H1 (cell line): ENCODE data around the gene PIK3R1. TPM values are rescaled to one million over a fixed set of nuclear protein-coding genes. Genes with fewer than 3 reads are reported as not detected.

Experiments
- CTCF ChIA-PET: fragments of 300-600 bp; sonication (Branson Sonifier 250); formaldehyde crosslinking; loops from one replicate; lab custom pipeline; 2021; ENCODE audit not compliant: partially characterized antibody; lab: Charles Lee
- POLR2A ChIA-PET: fragments of 300-600 bp; sonication (Branson Sonifier 250); formaldehyde crosslinking; loops from one replicate; lab custom pipeline; 2021; ENCODE audit warnings: inconsistent platforms; ENCODE audit not compliant: partially characterized antibody; lab: Charles Lee
- DNase-seq, 2 experiments: peaks; one replicate each; pipeline versions ENCODE4 v3.0.0 to v3.0.0-alpha.2; 2010 to 2022; ENCODE audit warnings: low spot score in 2 of 2, low read depth in 1 of 2, mixed read lengths in 1 of 2
- FAIRE-seq: peaks from 2 replicates; lab custom pipeline; 2011; peaks lifted over from hg19 to GRCh38; lab: Jason Lieb, UNC
- H2AFZ ChIP-seq: 2 replicates; pipeline ENCODE4 v1.8.1; 2012; ENCODE audit warnings: low read length, inconsistent platforms
- H2AK5ac ChIP-seq: 2 replicates; pipeline ENCODE4 v1.6.1; 2013; ENCODE audit warnings: low read depth, low read length
- H2BK120ac ChIP-seq: replicated peaks from 2 replicates; pipeline ENCODE3; 2013; ENCODE audit warnings: low read depth, low read length, inconsistent platforms
- H2BK12ac ChIP-seq: 2 replicates; pipeline ENCODE4 v1.6.1; 2013; ENCODE audit warnings: low read depth, low read length
- H2BK15ac ChIP-seq: 2 replicates; pipeline ENCODE4 v1.6.1; 2013; ENCODE audit warnings: low read length
- H2BK20ac ChIP-seq: 2 replicates; pipeline ENCODE4 v1.6.1; 2013; ENCODE audit warnings: low read length
- H2BK5ac ChIP-seq: 2 replicates; pipeline ENCODE4 v1.6.1; 2013; ENCODE audit warnings: low read depth, low read length
- H3K14ac ChIP-seq: 2 replicates; pipeline ENCODE4 v1.6.1; 2013; ENCODE audit warnings: inconsistent platforms; ENCODE audit not compliant: insufficient read length
- H3K18ac ChIP-seq: 2 replicates; pipeline ENCODE4 v1.6.1; 2013; ENCODE audit warnings: low read length; ENCODE audit errors: extremely low read depth
- H3K23ac ChIP-seq: 2 replicates; pipeline ENCODE4 v1.6.1; 2013; ENCODE audit warnings: inconsistent platforms; ENCODE audit not compliant: insufficient read length
- H3K23me2 ChIP-seq: 2 replicates; pipeline ENCODE4 v1.6.1; 2013; ENCODE audit warnings: low read depth, low read length
- H3K27ac ChIP-seq: 2 replicates; pipeline ENCODE4 v1.6.1; 2011; ENCODE audit warnings: low read depth, low read length, inconsistent platforms
- H3K27me3 ChIP-seq, 4 experiments: replicated peaks in 1 of 4; 1 replicate in 1 of 4; 2 replicates in 3 of 4; pipeline versions ENCODE4 v1.6.1 to v1.8.1; 2011 to 2013; ENCODE audit warnings: low read length in 3 of 4, mild to moderate bottlenecking in 3 of 4, inconsistent platforms in 2 of 4, mixed read lengths in 2 of 4, moderate library complexity in 1 of 4; ENCODE audit not compliant: control insufficient read depth in 3 of 4, insufficient read depth in 3 of 4; ENCODE audit errors: extremely low read depth in 1 of 4
- H3K36me3 ChIP-seq, 4 experiments: 2 replicates each; pipeline versions ENCODE4 v1.6.1 to v1.8.1; 2011 to 2013; ENCODE audit warnings: mild to moderate bottlenecking in 4 of 4, low read length in 3 of 4, moderate library complexity in 2 of 4, control low read depth in 1 of 4, inconsistent platforms in 1 of 4; ENCODE audit not compliant: insufficient read depth in 4 of 4, control insufficient read depth in 2 of 4
- H3K4ac ChIP-seq: replicated peaks from 2 replicates; pipeline ENCODE3; 2013; ENCODE audit warnings: low read length, low read depth, mixed read lengths, inconsistent platforms; ENCODE audit not compliant: insufficient read length
- H3K4me1 ChIP-seq, 4 experiments: replicated peaks in 1 of 4; 1 replicate in 1 of 4; 2 replicates in 3 of 4; pipeline versions ENCODE4 v1.6.1 to v1.8.1; 2011 to 2013; ENCODE audit warnings: low read length in 3 of 4, inconsistent platforms in 2 of 4, mixed read lengths in 1 of 4; ENCODE audit not compliant: insufficient read depth in 4 of 4, control insufficient read depth in 3 of 4
- H3K4me2 ChIP-seq, 2 experiments: 2 replicates each; pipeline versions ENCODE4 v1.6.1 to v1.8.1; 2011 to 2013; ENCODE audit warnings: low read depth in 2 of 2, low read length in 2 of 2, control low read depth in 1 of 2, inconsistent platforms in 1 of 2, mild to moderate bottlenecking in 1 of 2; ENCODE audit not compliant: insufficient read depth in 1 of 2
- H3K4me3 ChIP-seq, 4 experiments: fragments of 200-600, 300-600 bp in 1 of 4; sonication (generic), shearing (Covaris generic), sonication (Bioruptor Twin) in 1 of 4; 2 replicates each; pipeline versions ENCODE4 v1.5.1 to v1.8.1; 2011 to 2016; ENCODE audit warnings: low read length in 4 of 4, low read depth in 3 of 4, control low read depth in 2 of 4, inconsistent platforms in 2 of 4, mild to moderate bottlenecking in 2 of 4, mixed read lengths in 1 of 4, moderate library complexity in 1 of 4; ENCODE audit not compliant: insufficient read depth in 2 of 4; ENCODE audit errors: extremely low read depth in 1 of 4
- H3K56ac ChIP-seq: replicated peaks from 2 replicates; pipeline ENCODE3; 2013; ENCODE audit warnings: low read depth, mild to moderate bottlenecking, mixed read lengths, low read length, inconsistent platforms; ENCODE audit not compliant: insufficient read length
- H3K79me1 ChIP-seq: 2 replicates; pipeline ENCODE4 v1.6.1; 2013; ENCODE audit warnings: low read depth, low read length, control low read depth
- H3K79me2 ChIP-seq, 2 experiments: 2 replicates each; pipeline versions ENCODE4 v1.6.1 to v1.8.1; 2012 to 2013; ENCODE audit warnings: low read length in 2 of 2, mild to moderate bottlenecking in 2 of 2, inconsistent platforms in 1 of 2; ENCODE audit not compliant: insufficient read depth in 2 of 2, control insufficient read depth in 1 of 2
- H3K9ac ChIP-seq, 4 experiments: replicated peaks in 1 of 4; 1 replicate in 1 of 4; 2 replicates in 3 of 4; pipeline versions ENCODE4 v1.6.1 to v1.8.1; 2011 to 2013; ENCODE audit warnings: low read depth in 3 of 4, low read length in 3 of 4, control low read depth in 2 of 4, mild to moderate bottlenecking in 2 of 4, moderate library complexity in 2 of 4, inconsistent platforms in 1 of 4; ENCODE audit errors: extremely low read depth in 1 of 4
- H3K9me3 ChIP-seq, 2 experiments: 2 replicates each; pipeline versions ENCODE4 v1.6.1 to v1.8.1; 2012 to 2013; ENCODE audit warnings: mild to moderate bottlenecking in 2 of 2, moderate library complexity in 2 of 2, control low read depth in 1 of 2, inconsistent platforms in 1 of 2, low read depth in 1 of 2, low read length in 1 of 2, mixed read lengths in 1 of 2; ENCODE audit not compliant: insufficient read depth in 2 of 2
- H4K20me1 ChIP-seq, 2 experiments: replicated peaks in 1 of 2; 2 replicates each; pipeline versions ENCODE3 to v1.8.1; 2011 to 2013; ENCODE audit warnings: inconsistent platforms in 2 of 2, low read length in 2 of 2, mild to moderate bottlenecking in 1 of 2; ENCODE audit not compliant: insufficient read depth in 2 of 2, control insufficient read depth in 1 of 2
- H4K5ac ChIP-seq: 2 replicates; pipeline ENCODE4 v1.6.1; 2013; ENCODE audit warnings: low read length, low read depth, mixed read lengths, inconsistent platforms; ENCODE audit not compliant: insufficient read length
- H4K8ac ChIP-seq: 2 replicates; pipeline ENCODE4 v1.8.0; 2013; ENCODE audit warnings: mild to moderate bottlenecking, moderate library complexity, low read length, inconsistent platforms; ENCODE audit not compliant: insufficient read depth; ENCODE audit errors: extremely low read depth
- H4K91ac ChIP-seq: replicated peaks from 2 replicates; pipeline ENCODE3; 2013; ENCODE audit warnings: low read length, mixed read lengths, inconsistent platforms; ENCODE audit not compliant: insufficient read length
- WGBS, 2 experiments: shearing (Covaris generic) in 1 of 2; methylation state at CpG; one replicate each; pipeline versions ENCODE4 v1.1.6 to v1.1.7; 2013 to 2015; ENCODE audit warnings: low lambda C conversion rate in 2 of 2, mixed read lengths in 2 of 2, inconsistent platforms in 1 of 2, low coverage in 1 of 2, missing lambda C conversion rate in 1 of 2; ENCODE audit not compliant: insufficient replicate concordance in 2 of 2, insufficient coverage in 1 of 2, insufficient read length in 1 of 2; ENCODE audit errors: extremely low coverage in 1 of 2, missing lambda C conversion rate in 1 of 2; 5-methylcytosine and 5-hydroxymethylcytosine counted together
- polyA plus RNA-seq, 7 experiments: library from polyadenylated mRNA; depleted of rRNA in 3 of 7; stranded (reverse) in 5 of 7; unstranded in 2 of 7; fragments of >200 nt in 5 of 7; fragments of 200-250 nt in 2 of 7; gene quantifications; 1 replicate in 5 of 7; 2 replicates in 1 of 7; 4 replicates in 1 of 7; pipeline versions ENCODE4 v1.2.1 to v1.2.3, GENCODE V29; 2011 to 2013; ENCODE audit warnings: missing spikeins in 2 of 7, mixed read lengths in 2 of 7
- total RNA-seq: library from RNA; stranded (reverse); fragmentation: NEBNext Ultra II Directional; extraction: Animal tissue kit (Norgen Biotek cat#: 25700); gene quantifications from 2 replicates; pipeline ENCODE4 v1.2.1, GENCODE V29; 2021

The PIK3R1 gene
- total and polyA plus RNA-seq, 2 of the 8 experiments (the other 6 are each of a cell fraction or from before 2014, with no cell fraction given), result 2.3 to 13.7 TPM

DNA sequence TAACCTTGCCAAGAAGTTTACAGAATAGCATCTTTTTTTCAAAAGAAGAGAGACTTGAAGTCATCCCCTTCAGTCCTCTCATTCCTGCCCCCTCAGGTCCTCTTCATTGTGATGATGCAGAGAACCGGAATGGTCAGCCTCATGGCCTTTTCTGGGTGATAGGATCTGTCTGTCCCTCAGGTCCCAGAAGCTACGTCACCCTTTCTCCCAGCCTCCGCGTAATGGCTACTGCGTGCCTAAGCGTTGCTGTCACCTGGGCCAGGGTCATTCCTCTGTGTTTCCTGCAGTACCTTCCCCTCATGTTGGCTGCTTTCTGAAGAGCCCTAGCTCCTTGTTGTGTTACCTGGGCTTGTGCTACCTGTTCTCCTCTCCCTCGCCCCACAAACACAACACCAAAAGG lies 4.7 kb downstream of the PIK3R1 start:
- no peak overlapping the region for H2BK5ac ChIP-seq
- no peaks in the 10 kb centered on the region; a peak in 1 of 4 replicates for H3K9me3 ChIP-seq
- no peaks in the 10 kb centered on the region for H3K36me3 ChIP-seq
- H3K4me3 ChIP-seq, result no peak overlapping the region
- H3K9ac ChIP-seq, result no peak overlapping the region
- no peak overlapping the region for H2BK15ac ChIP-seq
- peaks cover 0 to 7% (median 7%) of the 10 kb centered on the region in 4 experiments; a peak in 4 of 7 replicates for H3K27me3 ChIP-seq
- POLR2A ChIA-PET, result no interaction called here
- no peak overlapping the region for H2BK120ac ChIP-seq
- WGBS, 2 experiments, result 82% methylated on average over 7 of the region's 7 CpGs; no CpG with 5 or more reads in 1 of the 2 experiments
- H3K4me1 ChIP-seq, result peaks cover 0 to 3% (median 0%) of the 10 kb centered on the region in 4 experiments; a peak in 2 of 7 replicates
- no peak overlapping the region for H4K8ac ChIP-seq
- no peak overlapping the region for H3K4me2 ChIP-seq
- DNase-seq, result no peak
- H2BK12ac ChIP-seq, result no peak overlapping the region
- no peak overlapping the region for H4K91ac ChIP-seq
- peaks cover 0 to 6% of the 10 kb centered on the region in 2 experiments for H4K20me1 ChIP-seq
- no peak overlapping the region for H3K18ac ChIP-seq
- H3K4ac ChIP-seq, result no peak overlapping the region
- no peak for FAIRE-seq
- no peak overlapping the region for H3K27ac ChIP-seq
- H2AK5ac ChIP-seq, result no peak overlapping the region
- peaks cover 6% of the 10 kb centered on the region; the same call in 1 of the 2 replicates for H3K23me2 ChIP-seq
- peaks cover 0 to 26% of the 10 kb centered on the region in 2 experiments; a peak in 2 of 4 replicates for H3K79me2 ChIP-seq
- no peak overlapping the region for H3K14ac ChIP-seq
- no peak overlapping the region for H4K5ac ChIP-seq
- H3K56ac ChIP-seq, result no peak overlapping the region
- CTCF ChIA-PET, result interaction anchor here (0.6 to 2.0 kb wide), 5 partner anchors 22 to 1054 kb away, joined by 3 to 5 read pairs (median 4); no protein-coding TSS in a partner anchor
- no peak overlapping the region for H2AFZ ChIP-seq
- no peak overlapping the region for H2BK20ac ChIP-seq
- no peaks in the 10 kb centered on the region; the same call in 1 of the 2 replicates for H3K79me1 ChIP-seq
- no peak overlapping the region for H3K23ac ChIP-seq
